A204.1 (cell line): ENCODE data around the gene DAB2IP.
"Not testable (repeated sequence)": the region's sequence is repeated elsewhere in the genome, so short reads cannot be mapped to it uniquely, and the experiment has no call there.

Source experiments
- FAIRE-seq: peaks from 2 replicates; lab custom pipeline; 2012; peaks lifted over from hg19 to GRCh38; lab: Jason Lieb, UNC

DAB2IP gene

GRCh38 chr9:121651295-121652020 is at the start of gene DAB2IP:
Gene DAB2IP (plus strand): TSS chr9:121651634. CDS start chr9:121651776, 142 bp downstream.
- FAIRE-seq = no peak

DNA sequence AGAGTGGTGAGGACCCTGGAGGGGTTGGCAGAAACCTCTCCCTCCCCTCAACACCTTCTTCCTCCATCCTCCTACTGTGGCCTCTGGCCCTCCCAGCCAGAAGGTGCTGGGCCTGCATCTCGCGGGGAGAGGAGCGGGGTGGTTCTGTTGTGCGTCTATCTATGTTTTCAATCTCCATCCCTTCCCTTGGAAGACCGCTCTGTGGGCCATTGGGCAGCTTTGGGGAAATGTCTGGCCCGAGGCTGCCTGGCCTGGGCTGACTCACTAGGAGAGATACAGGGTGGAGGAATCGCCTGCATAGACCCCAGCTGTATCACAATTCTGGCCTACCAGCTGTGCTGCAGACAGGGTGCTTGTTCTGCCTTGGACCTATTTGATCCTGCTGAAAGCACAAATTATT is 48.4 kb upstream of the DAB2IP start:
- FAIRE-seq = no peak

DNA sequence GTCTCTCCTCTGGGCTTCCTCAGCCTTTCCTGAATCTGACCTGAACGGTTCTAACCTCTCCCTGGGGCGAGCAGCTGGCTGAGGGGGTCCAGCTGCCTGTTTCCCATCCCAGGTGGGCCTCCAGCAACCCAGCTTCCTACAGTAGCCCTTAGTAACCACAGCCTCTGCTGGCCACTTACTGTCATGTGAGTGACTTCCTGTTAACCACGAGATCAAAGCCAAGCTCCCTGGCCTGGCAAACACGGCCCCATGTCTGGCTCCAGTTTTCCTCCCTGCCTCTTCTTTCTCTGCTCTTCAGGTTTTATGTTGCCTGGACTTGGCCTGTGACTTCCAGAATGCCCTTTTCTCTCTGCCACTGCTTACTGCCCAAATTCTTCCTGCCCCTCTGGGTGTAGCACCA is 47.2 kb upstream of the DAB2IP start:
- no peak for FAIRE-seq

- no peak for FAIRE-seq
These were observed 46.8 kb upstream of the DAB2IP start for GRCh38 chr9:121604654-121605053.

GRCh38 chr9:121607434-121608167 is 43.8 kb upstream of the DAB2IP start:
- FAIRE-seq = no peak

DNA sequence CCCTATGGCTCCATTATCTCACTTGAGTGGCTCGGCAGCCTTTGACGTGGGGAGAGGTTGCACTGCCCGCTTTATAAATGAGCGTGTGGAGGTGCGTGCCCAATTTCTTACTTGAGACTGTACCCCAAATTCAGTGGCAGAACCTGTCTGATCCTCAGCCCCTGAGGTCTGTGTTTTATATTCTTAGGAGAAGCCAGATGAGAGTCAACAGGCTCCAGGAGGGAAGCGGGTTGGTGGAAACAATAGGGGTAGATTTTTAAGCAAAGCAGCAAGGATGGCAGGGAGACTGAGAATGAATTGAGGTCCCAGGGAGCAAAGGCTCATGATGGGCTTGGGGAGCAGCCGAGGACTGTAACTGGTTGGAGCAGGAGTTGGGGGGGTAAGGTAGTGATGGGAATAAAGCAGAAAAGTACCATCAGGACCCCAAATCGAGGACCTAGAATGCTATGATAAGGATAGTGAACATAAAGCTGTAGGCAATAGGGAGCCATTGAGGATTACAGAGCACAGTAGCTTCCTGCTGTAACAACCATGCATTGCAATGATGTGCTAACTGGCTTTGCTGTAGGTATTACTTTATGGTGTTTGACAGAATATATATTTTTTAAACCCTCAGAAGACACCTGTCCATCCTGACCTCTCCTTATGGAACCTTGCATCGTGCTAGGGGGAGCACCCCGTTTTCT is 43.1 kb upstream of the DAB2IP start:
- FAIRE-seq = no peak

DNA sequence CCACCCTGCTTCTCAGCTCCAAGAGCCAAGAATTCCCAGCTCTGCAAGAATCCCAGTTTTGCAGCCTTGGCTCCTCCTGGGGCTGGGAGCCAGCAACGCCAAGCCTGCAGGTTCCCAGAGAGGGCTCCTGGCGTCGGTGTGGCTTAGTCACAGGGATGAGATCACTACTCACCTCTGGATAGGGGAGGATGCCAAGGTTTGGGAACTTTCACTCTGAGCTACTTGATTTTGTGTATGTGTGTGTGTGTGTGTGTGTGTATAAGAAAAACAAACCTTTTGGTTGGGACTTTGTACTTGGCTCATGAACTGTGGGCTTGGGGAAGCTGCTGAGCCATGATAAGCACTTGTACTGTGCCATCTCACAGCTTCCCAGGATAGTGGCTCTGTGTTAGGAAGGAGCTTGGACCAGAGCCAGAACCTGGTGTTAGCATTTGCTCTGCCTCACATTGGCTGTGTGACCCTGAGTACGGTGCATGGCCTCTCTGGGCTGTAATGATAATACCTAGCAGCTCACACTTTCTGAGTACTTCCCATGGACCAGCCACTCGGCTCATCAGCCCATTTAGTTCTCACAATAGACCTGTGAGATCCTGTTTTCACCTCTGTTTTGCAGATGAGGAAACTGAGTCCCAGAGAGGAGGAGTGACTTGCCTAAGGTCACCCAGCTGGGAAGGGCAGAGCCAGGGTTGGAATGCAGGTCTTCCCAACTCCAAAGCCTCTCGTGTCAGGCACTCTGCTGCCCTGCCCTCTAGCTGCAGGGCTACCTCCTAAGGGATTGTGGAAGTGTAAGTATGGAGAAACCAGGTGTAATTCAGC is 41.4 kb upstream of the DAB2IP start:
- no peak for FAIRE-seq

DNA sequence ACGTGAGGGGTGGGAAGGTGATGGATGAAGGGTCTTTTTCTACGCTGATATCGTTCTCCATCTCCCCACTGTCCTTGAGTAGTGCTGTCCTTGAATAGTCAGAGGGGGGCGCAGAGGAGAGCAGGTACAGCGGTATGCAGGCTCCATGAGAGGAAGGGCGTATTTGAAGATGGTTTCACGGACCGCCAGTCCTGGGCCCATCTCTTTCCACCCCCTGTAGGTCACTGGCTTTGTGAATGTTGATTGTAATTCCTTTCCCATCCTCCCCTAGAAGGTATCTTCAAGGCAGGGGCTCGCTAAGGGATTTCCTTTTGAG is 40.8 kb upstream of the DAB2IP start:
- no peak for FAIRE-seq

DNA sequence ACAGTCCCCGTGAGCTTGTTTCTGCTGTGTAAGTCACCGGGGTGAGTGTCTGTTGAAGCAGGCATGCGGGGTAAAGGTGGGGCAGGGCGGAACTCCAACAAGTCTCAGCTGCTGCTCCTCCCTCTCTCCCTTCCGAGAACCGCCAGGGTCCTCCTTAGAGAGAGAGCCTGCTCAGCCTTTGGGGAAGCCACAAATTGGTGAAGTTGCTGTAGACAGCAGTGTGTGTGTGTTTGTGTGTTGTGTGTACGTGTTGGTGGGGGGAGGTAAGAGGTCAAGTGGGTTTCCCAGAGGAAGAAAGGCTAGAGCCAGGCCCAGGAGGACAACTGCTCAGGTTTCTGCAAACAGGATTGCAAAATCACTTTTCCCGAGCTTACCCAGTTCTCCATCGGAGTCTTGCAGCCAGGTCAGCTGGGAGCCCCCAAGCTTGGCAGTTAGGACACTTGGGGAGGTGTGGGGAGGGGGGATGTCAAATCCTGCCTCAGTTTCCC is 38.9 kb upstream of the DAB2IP start:
- FAIRE-seq = no peak

- no peak for FAIRE-seq
These were observed 38.3 kb upstream of the DAB2IP start for GRCh38 chr9:121613009-121613752.

- FAIRE-seq = no peak
These were observed 35.2 kb upstream of the DAB2IP start for GRCh38 chr9:121616123-121616755.

GRCh38 chr9:121618504-121618903 is 32.9 kb upstream of the DAB2IP start:
- no peak for FAIRE-seq

DNA sequence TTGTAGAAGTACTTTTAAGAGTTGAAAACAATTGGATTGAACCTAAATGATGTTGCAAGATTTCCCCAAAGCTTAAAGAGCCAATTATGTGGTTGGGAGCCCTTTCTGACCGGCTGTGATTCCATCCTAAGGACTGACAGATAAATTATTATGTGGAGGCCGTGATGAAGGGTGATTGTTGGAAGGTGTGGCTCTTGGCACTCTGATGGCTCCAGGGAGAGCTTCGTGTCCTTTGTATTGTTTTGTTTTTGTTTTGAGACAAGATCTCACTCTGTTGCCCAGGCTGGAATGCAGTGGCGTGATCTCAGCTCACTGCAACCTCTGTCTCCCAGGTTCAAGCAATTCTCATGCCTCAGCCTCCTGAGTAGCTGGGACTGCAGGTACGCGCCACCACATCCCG is 32.5 kb upstream of the DAB2IP start:
- FAIRE-seq = not testable (repeated sequence)

- FAIRE-seq = no peak
These were observed 31.7 kb upstream of the DAB2IP start for GRCh38 chr9:121619545-121620324.

DNA sequence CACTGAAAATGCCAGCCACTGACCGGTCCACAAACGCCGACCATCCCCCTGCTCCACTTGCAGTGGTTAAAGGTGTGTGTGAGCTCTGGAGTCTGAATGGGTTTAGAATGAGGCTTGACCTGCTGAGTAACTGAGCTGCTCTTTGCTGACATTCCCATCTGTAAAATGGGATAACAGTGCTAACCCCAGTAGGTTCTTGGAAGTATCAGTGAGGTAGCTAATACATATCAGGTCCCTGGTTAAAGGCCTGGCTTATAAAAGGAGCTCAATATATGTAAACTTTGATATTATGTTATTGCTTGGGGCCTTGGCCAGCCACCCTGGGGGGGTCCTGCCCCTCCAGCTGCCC is 31.1 kb upstream of the DAB2IP start:
- FAIRE-seq = no peak

DNA sequence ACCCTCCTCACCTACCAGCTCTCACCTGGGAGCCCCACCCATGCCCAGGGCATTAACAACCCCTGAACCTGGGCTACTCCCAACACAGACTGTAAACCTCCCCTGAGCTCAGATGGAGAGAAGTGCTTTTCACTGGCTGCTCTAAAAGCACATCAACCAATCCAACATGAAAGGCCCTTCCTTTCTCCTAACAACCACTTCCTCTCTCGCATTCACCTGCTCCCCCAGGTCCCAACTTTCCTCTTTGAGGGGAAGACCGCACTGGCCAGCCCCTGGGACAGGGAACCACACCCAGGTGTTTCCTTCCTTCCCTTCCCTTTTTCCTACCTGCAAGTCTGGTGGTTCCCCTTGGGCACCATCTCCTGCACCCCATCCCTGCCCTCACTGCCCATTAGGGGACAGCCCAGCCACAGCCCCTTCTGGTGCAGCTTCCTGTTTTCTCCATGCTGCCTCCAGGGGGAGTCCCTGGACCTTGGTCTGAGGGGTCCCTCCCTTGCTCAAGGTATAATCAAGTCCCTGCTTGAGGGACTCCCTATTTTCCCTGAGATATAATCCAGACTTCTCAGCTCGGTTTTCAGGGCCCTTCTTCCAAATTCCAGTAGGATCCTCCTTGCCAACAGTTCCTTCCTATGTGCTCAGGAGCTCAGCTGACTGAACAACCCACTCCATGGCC is 30.5 kb upstream of the DAB2IP start:
- no peak for FAIRE-seq

DNA sequence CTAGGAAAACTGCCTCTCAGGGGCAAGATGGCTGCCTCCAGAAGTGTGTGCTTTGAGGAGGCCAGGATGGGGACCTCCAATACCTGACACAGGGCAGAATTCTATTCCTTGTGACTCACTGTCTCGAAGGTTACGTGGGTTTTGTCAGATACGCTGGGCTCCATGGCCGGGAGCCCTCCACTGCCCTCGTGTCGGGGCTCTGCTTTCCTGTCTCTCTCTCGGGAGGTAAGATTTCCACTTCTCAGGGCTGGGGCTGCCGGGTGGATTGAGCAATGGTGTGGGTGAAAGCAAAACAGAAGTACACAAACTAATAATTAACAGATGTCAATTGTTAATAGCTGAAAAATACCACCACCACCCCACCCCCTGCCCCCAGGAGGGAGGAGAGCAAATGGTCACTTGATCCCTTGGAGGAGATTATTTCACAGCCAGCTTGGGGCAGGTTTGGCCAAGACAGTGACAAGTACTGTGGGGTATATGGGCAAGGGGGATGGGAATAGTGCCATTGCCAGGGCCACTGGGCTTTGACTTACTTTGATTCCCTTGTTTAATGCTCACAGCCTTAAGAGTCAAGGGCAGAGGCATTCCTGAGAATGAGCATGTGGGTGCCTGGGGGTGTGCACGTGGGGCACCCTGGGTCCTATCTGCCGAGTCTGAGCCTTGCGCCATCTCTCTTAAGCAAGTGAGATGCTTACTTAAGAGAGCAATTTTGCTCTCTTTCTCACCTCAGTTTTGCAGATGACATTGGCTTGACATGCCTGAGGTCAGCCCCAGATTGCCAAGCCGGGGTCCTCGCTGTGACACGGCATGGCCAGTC is 28.8 kb upstream of the DAB2IP start:
- no peak for FAIRE-seq

DNA sequence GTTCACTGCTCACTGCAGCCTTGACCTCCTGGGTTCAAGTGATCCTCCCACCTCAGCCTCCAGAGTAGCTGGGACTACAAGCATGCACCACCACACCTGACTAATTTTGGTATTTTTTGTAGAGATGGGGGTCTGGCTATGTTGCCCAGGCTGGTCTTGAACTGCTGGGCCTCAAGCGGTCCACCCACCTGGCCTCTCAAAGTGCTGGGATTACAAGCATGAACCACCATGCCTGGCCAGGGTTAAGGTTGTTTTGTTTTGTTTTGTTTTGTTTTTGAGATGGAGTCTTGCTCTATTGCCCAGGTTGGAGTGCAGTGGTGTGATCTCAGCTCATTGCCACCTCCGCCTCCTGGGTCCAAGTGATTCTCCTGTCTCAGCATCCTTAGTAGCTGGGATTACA is 28.0 kb upstream of the DAB2IP start:
- not testable (repeated sequence) for FAIRE-seq

GRCh38 chr9:121625590-121625989 is 25.8 kb upstream of the DAB2IP start:
- FAIRE-seq = no peak
